ELR (cell line): ENCODE measurements around the gene PTPRN2.

Experiments used
- DNase-seq: peaks from one replicate; pipeline ENCODE4 v3.0.0-alpha.2; 2015; ENCODE audit warnings: low read depth

Gene PTPRN2

DNA sequence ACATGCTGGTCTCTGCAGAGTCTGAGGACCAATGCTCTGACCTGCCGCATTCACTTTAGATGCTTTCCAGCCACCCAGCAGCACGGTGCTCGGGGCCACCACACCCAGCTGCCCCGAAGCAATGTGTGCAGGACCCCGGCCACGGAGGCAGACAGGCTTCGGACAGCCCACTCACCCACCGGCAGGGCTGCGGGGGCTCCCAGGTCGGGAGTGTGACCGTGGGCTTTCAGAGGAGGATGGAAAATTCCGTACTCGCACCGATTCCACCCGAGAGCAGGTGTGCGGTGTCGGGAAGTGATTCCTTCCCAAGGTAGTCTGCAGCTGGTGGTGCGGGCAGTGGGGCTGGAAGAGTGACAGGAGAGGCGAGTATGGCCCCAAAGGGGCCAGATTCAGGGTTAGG lies 1059.9 kb downstream of the PTPRN2 start:
- DNase-seq = no peak

DNA sequence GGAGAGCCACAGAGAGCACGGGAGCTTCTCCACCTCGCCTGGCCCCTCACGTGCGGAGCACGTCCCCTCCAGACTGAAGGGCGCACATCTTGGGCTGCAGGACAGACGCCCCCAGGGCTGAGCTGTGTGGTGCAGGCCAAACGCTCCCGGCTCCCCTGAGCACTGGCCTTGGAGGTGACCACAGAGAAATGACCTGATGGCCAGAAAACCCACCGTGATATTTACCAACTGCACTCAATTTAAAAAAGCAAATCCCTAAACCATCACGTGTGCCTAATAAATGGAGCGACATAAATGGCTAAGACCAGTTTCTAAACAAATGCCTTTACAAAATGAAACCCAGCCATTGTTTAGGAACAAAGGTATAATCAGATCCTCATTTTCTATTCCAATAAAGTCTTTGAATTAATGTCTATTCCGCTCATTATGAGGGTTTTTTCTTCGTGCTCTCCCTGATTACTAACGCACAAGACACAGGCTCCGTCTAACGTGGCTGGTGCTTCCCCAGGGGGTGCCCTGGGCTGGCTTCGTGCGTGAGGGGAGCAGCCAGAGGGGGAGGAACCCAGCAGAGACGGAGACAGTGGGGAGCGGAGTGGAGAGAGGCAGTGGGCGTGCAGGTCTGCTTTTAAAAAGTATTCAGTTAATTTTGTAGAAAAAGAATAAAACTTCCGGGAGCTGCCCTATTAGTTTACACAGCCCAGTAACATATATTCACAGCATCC lies 1060.5 kb downstream of the PTPRN2 start:
- no peak for DNase-seq

DNA sequence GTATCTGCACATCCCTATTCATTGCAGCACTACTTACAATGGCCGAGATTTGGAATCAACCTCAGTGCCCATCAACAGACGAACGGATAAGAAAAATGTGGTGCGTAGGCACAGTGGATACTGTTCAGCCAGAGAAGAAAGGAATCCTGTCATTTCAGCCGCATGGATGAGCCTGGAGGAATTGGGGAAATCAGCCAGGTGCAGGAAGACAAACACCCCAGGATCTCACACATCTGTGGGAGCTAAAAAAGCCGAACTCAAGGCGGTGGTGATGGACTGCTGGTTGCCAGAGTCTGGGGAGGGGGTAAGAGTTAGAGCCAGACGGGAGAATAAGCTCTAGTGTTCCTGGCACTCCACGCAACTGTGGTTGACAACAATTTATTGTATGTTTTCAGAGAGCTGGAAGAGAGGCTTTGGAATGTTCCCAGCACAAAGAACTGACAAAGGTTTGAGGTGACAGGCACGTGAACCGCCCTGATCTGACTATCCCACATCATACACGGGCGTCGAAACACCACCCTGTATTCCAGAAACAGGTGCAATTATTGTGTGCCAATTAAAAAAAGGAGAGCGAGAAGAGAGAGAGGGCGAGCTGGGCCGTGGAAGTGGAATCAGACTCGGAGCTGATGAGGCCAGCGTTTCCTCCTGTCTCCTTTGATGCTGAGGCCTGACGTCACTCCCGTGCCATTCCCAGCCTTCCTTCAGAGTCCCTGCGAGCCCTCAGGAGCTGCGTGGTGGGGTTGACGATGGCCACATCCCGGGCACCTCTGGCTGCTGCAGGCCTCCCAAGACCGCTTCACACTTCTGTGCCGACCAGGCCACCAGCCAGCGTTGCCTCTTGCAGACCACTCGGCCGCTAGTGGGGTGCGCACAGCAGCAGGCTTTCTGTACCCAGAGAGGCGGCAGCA lies 1061.4 kb downstream of the PTPRN2 start:
- no peak for DNase-seq

DNA sequence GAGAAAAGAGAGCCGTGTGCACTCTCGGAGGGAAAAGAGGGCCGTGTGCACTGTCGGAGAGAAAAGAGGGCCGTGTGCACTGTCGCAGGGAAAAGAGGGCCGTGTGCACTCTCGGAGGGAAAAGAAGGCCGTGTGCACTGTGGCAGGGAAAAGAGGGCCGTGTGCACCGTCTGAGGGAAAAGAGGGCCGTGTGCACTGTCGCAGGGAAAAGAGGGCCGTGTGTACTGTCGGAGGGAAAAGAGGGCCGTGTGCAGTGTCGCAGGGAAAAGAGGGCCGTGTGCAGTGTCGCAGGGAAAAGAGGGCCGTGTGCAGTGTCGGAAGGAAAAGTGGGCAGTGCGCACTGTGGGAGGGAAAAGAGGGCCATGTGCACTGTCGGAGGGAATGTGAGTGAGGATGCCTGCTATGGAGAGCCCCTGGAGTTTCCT lies 1062.1 kb downstream of the PTPRN2 start:
- DNase-seq = no peak

DNA sequence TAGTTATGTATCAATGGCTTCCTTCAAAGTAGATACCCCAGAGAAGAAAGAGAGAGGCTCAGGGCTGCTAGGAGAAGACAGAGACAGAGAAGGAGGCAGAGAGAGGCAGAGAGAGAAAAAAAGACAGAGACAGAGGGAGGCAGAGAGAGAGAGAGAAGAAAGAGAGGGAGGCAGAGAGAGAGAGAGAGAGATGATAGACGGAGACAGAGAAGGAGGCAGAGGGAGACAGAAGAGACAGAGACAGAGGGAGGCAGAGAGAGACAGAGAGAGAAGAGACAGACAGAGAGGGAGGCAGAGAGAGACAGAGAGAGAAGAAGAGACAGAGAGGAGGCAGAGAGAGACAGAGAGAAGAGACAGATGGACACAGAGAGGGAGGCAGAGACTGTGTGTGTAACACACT lies 1062.9 kb downstream of the PTPRN2 start:
- no peak for DNase-seq

DNA sequence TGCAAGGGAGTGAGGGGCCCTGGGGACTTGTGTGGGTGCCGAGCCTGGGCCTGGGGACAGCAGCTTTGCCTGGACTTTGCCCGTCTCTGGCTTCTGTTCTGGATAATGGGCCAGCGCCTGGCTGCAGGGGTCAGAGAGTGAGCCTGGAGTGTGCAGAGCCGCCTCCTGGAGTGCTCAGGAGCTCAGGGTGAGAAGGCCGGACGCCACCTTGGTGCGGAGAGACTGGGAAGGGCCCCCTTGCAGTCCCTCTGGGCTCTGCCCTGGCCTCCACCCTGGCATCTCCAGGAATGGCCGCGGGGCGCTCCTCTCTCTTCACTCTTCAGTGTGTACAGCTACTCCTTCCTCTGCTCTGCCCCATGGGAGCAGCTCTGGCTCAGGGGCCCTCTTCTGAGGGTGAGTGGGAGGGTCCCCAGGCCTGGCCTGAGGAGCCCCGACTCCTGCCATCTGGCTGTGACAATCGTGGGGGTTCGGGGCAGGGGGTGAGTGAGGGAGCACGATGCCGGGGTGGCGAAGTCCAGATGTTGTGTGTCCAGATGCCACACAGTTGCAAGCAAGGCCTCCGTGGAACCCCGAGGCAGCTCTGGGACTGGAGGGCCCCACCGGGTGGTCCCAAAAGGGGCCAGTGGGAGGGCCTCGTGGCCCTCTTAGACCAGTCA lies 1063.7 kb downstream of the PTPRN2 start:
- DNase-seq = no peak

DNA sequence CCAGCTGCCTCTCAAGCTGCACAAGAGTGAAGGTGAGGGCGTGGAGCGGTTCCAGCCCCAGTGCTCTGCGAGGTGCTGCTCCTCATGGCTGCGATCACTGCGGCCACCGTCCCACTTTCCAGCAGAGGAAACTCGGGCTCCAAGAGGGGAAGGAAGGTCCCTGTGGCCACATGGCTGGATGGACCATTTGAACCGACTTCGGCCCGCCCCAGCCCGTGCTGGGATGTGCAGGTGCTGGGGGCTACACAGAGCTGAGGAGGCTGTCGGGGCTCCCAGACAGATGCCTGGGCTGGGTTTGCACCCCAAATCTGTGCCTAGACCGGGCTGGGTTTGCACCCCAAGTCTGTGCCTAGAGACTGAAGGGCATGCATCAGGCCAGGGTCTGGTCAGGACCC lies 1064.3 kb downstream of the PTPRN2 start:
- no peak for DNase-seq

DNA sequence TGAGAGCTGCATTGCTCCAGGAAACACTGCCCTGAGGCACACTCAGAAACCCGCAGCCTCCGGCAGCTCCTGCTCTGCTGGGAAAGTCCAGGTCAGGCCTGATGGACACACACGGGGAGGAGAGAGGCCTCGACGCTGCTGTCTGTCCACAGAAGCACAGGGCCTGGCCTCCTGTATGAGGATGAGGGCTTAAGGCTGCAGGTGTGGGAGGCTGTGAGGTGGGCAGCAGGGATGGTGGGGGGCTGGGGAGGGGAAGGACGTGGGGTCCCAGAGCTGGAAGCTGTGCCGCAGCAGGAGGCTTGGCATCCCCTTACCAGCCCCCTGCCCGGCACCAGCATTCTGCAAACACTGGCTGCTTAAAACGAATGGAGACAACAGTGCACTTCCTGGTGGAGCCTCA lies 1064.7 kb downstream of the PTPRN2 start:
- no peak for DNase-seq

DNA sequence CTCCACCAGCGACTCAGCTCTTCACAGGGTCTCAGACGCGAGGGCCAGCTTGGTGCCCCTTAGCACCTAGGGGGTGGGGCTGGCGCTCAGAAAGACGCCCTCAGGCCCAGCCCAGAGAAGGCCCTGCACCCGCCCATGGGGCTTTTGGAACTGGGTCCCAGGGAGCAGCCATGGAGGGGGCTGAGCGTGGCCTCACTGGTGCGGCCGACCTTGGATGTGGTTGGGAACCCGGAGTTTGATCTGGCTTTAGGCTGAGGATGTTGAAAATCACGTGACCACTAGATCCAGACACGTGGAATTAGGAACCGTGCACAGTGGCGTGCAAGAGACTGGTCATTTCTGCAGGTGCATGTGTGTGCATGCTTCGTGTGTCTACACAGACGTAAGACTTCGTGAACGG lies 1065.4 kb downstream of the PTPRN2 start:
- no peak for DNase-seq

DNA sequence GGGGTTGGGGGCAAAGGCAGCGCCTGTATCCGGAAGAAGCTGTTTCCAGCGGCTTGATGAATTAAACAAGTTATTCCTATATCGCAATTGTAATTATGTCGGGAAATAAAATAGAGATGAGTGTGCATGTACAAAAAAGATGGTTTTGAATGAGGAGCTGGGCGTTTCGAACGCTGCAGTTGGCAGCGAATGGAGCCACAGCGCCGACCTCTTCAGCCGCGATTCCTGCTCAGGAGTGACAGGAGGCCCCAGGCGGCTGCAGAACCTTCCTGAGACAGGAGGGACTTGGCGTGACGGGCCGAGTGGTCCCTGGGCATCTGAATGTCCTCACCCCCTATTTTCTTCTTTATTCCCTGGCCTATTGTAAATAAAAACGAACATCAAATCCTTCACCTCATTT lies 1065.9 kb downstream of the PTPRN2 start:
- no peak for DNase-seq

DNA sequence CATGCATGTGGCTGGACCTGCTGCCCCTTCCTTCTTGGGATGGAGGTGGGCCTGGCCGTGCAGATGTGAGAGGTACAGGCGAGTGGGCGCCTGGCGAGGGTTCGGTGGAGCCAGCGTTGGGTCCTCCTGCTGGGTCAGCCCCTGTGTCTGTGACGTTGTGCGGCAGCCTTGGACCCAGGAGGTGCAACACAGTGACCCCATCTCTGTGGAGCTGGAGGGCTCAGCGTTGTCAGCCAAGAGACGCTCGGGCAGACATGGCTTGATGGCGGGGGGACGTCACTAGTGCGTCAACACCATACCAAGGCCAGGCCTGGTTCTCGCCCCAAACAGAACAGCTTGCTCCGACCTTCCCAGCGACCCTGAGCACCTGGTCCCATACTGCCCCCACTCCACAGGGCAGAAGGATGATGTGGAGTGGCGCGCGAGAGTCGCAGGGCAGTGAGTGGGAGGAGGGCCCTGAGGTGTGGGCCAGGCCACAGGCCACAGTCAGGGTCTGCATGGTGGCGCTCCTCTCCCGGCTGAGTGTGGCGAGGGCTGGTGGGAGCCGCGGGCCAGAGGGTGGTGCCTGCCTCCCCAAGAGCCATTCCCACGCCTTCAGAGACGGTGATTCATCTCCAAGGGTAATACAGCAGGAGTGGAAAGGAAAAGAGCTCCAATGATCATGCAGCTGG lies 1066.4 kb downstream of the PTPRN2 start:
- DNase-seq = no peak

DNA sequence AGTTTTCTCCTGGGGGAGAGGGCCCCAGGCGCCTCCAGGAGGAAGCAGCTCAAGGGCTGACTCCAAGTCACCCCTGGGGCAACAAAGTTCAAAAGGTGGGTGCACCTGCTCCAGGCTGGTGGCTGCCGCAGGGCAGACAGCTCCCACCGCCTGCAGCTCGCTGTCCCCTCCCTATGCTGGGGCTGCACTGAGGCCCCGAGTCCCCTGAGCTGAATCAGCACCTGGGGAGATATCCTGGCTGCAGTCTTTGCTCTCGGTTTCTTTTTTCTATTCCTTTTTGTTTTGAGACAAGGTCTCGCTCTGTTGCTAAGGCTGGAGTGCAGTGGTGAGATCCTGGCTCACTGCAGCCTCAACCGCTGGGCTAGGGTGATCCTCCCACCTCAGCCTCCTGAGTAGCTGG lies 1067.4 kb downstream of the PTPRN2 start:
- no peak for DNase-seq

DNA sequence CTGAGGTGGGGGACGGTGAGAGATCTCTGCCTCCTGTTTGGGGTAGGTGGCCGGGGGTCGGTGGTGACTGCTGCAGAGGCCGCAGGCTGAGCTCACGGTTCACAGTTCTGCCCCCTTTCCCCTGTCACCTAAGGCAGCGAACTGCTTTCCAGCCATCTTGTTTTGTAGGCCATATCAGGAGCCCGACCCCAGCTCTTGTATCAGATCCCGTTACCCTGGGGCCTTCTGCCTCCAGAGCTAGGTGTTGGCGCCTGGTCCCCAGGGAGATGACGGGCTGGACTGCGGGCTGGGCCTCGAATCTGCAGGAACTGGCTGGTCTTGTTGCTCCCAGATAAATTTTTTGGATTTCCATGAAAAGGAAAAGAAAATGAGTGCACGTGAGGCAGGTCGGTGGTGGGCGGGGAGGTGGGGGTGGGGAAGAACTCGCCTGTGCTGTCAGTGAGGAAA lies 1067.8 kb downstream of the PTPRN2 start:
- DNase-seq = no peak

DNA sequence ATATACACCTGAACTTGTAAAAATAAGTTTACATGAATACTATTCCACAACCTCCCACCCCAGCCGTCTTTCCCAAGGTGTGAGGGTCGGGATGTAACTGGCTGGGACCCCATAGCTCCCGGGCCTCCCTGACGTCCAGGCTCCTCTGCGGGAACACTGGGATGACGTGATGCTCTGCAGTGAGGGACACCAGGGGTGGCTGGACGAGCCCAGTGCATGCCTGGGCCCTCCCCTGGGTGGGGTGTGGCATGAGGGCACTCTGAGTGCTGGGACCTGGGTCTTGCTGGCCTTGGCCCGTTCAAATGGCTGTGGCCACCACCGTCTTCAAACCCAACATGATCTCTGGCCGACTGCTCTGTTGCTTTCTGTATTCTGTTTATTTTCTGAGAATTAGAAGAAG lies 1068.4 kb downstream of the PTPRN2 start:
- DNase-seq = no peak

DNA sequence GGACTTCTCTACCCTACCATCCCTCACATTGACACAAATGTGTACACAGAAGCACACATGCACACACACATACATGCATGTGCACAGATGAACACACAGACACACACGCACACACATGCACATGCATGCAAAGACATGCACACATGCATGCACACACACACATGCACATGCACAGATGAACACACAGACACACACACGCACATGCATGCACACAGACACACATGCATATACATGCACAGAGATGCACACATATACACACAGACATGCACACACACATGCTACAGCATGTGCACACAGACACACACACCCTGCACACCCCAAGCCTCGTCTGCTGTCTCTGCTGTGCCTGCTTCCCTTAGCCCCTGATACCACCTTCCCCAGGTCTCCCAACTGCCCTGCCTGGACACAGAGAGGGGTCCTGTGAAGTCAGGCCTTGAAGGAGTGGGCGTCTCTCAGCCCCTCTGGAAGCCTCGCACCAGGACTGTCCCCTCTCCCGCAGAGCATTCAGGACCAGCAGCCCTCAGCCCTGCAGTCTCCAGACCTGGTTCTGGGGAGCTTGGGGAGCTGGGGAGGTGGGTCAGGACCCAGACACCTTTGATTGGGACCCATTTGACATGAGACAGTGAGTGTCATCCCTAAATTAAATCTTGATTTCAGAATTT lies 1069.0 kb downstream of the PTPRN2 start:
- no peak for DNase-seq

DNA sequence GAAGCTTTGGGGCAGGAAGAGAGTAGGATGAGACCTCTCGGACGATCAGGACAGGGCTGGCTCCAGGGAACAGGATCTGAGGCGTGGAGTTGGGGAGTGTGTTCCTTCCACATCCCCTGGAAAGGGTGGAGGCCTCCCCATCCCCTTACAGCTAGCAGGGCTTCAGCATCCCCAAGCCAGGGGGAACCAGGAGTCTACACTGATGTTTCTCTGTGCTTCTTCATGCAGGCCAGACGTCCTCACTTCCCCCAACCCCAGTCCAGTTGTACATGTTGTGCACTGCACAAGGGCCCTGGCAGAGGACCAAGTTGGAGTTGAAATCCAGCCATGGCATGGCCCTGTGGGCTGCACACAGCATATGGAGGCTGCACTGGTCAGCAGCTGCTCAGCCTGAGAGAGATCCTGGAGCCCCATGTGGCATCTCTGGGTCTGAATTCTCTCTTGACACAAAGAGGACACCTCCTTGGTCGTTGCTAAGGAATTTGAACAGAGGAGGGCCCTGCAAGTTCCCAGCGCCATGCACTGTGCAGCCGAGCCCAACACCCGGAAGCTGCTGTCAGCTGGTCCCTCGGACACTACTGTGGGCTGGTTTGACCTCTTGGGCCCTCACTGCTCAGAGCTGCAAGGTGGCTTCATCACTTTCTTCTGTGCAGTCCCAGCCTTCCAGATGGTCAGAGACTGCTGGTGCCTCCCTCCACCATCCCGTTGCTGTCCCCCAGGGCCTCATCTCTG lies 1069.7 kb downstream of the PTPRN2 start:
- no peak for DNase-seq

DNA sequence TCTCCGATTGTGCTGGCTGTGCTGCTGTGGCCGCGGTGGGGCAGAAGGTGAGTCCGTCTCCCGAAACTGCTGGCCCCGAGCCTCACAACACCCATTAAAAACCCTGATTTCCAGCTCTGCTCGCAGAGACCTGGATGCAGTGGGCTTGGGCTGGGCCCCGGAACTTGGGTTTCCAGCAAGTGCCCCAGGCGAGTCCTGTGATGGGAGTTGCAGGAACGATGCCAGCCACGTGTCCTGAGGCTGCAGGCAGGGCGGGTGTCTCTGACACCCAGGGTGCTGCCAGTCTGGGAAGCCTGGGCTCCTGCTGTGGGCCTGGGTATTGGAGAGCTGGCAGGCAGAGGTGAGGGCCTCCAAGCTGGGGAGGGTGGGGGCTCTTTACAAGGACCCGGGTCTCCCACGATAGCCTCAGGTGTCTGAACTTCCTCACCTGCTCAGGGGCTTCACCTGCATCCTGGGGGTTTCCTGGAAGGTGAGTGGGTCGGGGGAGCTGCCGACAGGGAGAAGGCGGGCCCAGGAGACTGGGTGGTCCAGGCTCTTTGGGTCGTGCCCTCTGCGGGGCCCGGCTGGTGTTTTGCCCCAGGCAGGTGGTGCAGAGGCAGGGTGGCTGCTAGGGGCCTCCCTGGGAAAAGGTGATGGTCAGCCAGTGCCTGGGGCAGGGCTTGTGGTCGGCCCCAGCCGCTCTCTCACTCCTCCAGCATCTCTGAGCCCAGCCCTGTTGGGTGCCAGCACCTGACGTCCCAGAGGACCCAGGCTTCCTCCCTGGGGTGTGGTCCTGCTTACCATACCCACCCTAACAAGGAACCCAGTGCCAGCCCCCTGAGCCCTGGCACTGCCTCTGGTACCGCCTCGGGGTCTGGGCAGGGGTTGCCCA lies 1070.5 kb downstream of the PTPRN2 start:
- no peak for DNase-seq

DNA sequence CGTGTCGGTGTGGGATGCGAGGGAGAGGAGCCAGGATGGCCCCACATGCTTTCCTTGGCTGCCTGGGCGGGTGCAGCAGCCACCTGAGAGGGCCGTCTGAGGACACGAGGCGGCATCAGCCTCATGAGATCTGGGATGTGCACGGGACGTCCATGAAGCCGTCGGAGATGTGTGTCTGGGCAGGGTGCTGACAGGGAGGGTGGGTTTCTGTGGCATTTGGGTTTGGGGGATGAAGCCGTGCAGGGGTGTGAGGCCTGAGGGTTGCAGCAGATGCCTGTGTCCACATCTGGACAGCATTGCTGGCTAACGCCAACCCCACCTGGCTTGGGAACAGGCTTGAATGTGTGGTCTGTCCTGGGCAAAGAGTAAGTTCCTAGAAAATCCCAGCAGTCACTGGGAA lies 1071.3 kb downstream of the PTPRN2 start:
- no peak for DNase-seq

DNA sequence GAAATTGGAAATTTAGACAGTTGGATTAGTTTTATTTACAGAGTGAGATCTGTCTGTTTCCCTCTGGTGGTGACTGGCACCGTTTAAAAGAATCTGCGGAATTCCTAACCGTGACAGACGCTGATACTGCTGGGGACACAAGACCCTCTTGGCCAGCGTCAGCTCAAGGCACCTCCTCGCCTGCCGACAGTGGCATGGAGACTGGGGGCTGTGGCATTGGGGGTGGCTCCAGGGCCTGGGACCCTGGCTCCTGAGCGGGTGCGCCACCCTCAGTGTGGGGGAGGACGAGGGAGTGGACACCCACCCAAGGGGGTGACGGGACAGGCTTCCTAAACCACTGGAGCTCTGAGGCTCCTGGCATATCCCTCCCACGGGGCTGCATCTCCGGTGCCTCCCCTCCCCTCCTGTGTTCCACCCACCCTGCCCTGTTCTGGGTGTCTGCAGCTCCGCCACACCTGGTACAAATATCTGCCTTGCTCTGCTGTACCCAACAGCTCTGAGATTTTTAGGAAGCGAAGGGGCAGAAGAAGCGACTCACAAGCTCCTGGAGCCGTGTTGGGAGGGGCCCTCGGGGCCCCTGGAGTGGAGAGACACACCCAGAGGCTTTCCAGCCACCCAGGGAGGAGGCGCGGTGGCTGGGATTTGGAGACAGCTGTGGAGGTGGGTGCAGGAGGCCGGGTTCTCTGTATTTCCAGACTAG lies 1072.1 kb downstream of the PTPRN2 start:
- DNase-seq = no peak
